Testis (tissue), 3 donors: Measurements from ENCODE around the gene GCNT1. TPM values are rescaled to one million over a fixed set of nuclear protein-coding genes. Genes with fewer than 3 reads are reported as not detected.
"Not testable (repeated sequence)": the region's sequence is repeated elsewhere in the genome, so short reads cannot be mapped to it uniquely, and the experiment has no call there.

Experiments
- DNase-seq: peaks from one replicate; pipeline ENCODE4 v3.0.0-alpha.2; 2019
- H3K27ac ChIP-seq, 2 donors: fragments of 200-600 bp; sonication (generic); one replicate each; pipeline ENCODE4 v1.5.1; 2019
- H3K27me3 ChIP-seq: fragments of 200-600 bp; sonication (generic); one replicate; pipeline ENCODE4 v1.5.1; 2019
- H3K36me3 ChIP-seq: fragments of 200-600 bp; sonication (generic); one replicate; pipeline ENCODE4 v1.5.1; 2017; ENCODE audit warnings: low read depth; ENCODE audit errors: missing control alignments
- H3K4me1 ChIP-seq: fragments of 200-600 bp; sonication (generic); one replicate; pipeline ENCODE4 v1.5.1; 2019
- H3K4me3 ChIP-seq, 2 donors: fragments of 200-600 bp; sonication (generic); one replicate each; pipeline ENCODE4 v1.5.1; 2017 to 2019
- H3K9me3 ChIP-seq: fragments of 200-600 bp; sonication (generic); one replicate; pipeline ENCODE4 v1.5.1; 2017
- CTCF ChIP-seq, 3 experiments: fragments of 450-650 bp in 2 of 3; fragments of 200-600 bp in 1 of 3; sonication (generic) in 1 of 3; IDR thresholded peaks; one replicate each; pipeline ENCODE4 v1.5.1; 2016 to 2019; ENCODE audit warnings: antibody characterized with exemption in 3 of 3, mild to moderate bottlenecking in 2 of 3, moderate library complexity in 1 of 3
- POLR2A ChIP-seq: fragments of 450-650 bp; IDR thresholded peaks from one replicate; pipeline ENCODE4 v1.6.1; 2017; ENCODE audit warnings: antibody characterized with exemption, mild to moderate bottlenecking, moderate library complexity
- WGBS, 2 donors: methylation state at CpG; one replicate each; pipeline ENCODE4 v1.1.5; 2018; 5-methylcytosine and 5-hydroxymethylcytosine counted together
- intact Hi-C: fragments of 100-400 bp; cut with DNase I; formaldehyde crosslinking; loops from one replicate; pipeline ENCODE4 v1.15.1; 2023; ENCODE audit warnings: low total_unique reads
- polyA plus RNA-seq: library from polyadenylated mRNA; stranded (reverse); fragments of 350-450 nt; fragmentation: Illumina TruSeq; extraction: RNeasy Lipid Tissue Mini Kit (QIAGEN cat#74804); gene quantifications from one replicate; pipeline ENCODE4 v1.2.3, GENCODE V29; 2014; ENCODE audit warnings: low read depth, low replicate concordance; ENCODE audit not compliant: insufficient read depth
- total RNA-seq, 2 donors: library from RNA; depleted of rRNA; stranded (reverse); fragments of >200 nt; gene quantifications; one replicate each; pipeline ENCODE4 v1.2.3, GENCODE V29; 2016

Gene GCNT1
- total and polyA plus RNA-seq, 3 donors from 2014 or later = 2.1 to 7.5 (median 6.0) TPM

DNA sequence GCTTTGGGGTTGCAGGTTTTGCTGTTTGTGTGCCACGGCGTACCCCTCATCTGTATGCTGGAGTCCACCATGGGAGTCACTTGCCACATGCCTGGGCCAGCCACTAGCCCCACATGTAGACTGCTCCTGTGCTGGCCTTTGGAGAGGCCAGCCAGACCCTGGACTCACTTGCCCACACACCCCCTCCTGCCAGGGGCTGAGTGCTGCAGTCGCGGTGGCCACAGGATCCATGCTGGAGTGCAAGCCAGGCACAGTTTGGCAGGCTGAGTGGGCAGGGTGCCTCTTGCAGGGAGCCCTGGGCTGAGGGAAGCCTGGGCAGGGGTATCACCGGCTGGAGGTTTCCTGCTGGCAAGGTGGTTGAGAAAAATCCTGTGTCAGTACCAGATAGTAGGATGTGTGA, 25.6 kb upstream of the GCNT1 start:
- 89 to 92% methylated on average over 5 of the region's 5 CpGs for WGBS, 2 donors
- Histone ChIP-seq H3K4me1 (no peaks in the 10 kb centered on the region), H3K9me3 (no peaks in the 10 kb centered on the region), H3K27me3 (no peaks in the 10 kb centered on the region), H3K4me3 (no peak overlapping the region), H3K27ac (no peak overlapping the region), H3K36me3 (no peaks in the 10 kb centered on the region)
- intact Hi-C loops = no loop called here
- no peak for TF ChIP-seq CTCF (IDR thresholded peaks at IDR 0.05)
- TF ChIP-seq POLR2A = no peak
- no peak for DNase-seq

- 91 to 93% methylated on average over 3 of the region's 3 CpGs for WGBS, 2 donors
- intact Hi-C loops = no loop called here
- Histone ChIP-seq H3K9me3 (no peaks in the 10 kb centered on the region), H3K36me3 (no peaks in the 10 kb centered on the region), H3K4me3 (no peak overlapping the region), H3K4me1 (no peaks in the 10 kb centered on the region), H3K27me3 (no peaks in the 10 kb centered on the region), H3K27ac (no peak overlapping the region)
- no peak for DNase-seq
- TF ChIP-seq CTCF (IDR thresholded peaks at IDR 0.05) (no peak), POLR2A (no peak)
These were observed 25.1 kb upstream of the GCNT1 start for GRCh38 chr9:76433836-76434235.

GRCh38 chr9:76434897-76435296, 24.1 kb upstream of the GCNT1 start:
- H3K4me1 ChIP-seq, DNase-seq, H3K27ac ChIP-seq, H3K4me3 ChIP-seq, H3K27me3 ChIP-seq, intact Hi-C loops, H3K9me3 ChIP-seq, H3K36me3 ChIP-seq: not testable (repeated sequence)
- WGBS, 2 donors = 92 to 94% methylated on average over 6 of the region's 6 CpGs

DNA sequence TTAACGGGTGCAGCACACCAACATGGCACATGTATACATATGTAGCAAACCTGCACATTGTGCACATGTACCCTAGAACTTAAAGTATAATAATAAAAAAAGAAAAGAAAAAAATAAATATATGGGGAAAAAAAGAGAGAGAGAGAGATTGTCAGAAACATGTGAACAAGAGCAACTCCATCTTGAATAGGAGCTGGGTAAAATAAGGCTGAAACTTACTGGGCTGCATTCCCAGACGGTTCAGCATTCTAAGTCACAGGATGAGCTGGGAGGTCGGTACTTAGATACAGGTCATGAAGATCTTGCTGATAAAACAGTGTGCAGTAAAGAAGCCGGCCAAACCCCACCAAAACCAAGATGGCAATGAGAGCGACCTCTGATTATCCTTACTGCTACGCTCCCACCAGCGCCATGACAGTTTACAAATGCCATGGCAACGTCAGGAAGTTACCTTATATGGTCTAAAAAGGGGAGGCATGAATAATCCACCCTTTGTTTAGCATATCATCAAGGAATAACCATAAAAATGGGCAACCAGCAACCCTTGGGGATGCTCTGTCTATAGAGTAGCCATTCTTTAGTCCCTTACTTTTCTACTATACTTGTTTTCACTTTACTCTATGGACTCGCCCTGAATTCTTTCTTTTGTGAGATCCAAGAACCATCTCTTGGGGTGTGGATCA, 21.8 kb upstream of the GCNT1 start:
- H3K4me1 ChIP-seq, H3K36me3 ChIP-seq, DNase-seq, intact Hi-C loops, H3K9me3 ChIP-seq, H3K27ac ChIP-seq, H3K4me3 ChIP-seq, H3K27me3 ChIP-seq: not testable (repeated sequence)
- 80% methylated on average over 9 of the region's 9 CpGs for WGBS, 2 donors

GRCh38 chr9:76438841-76439588, 20.0 kb upstream of the GCNT1 start:
- intact Hi-C loops = no loop called here
- TF ChIP-seq CTCF (IDR thresholded peaks at IDR 0.05) (no peak), POLR2A (no peak)
- H3K27me3 ChIP-seq = no peaks in the 10 kb centered on the region
- 85 to 91% methylated on average over 6 of the region's 6 CpGs for WGBS, 2 donors
- no peak for DNase-seq
- no peak overlapping the region for H3K4me3 ChIP-seq
- no peaks in the 10 kb centered on the region for H3K36me3 ChIP-seq
- no peaks in the 10 kb centered on the region for H3K4me1 ChIP-seq
- no peaks in the 10 kb centered on the region for H3K9me3 ChIP-seq
- no peak overlapping the region for H3K27ac ChIP-seq
